Activated CD8-positive, alpha-beta memory T cell treated with anti-CD3 and anti-CD28 coated beads for 36 hours (primary cell): Measurements from ENCODE around the gene SRC. TPM values are rescaled to one million over a fixed set of nuclear protein-coding genes. Genes with fewer than 3 reads are reported as not detected.

ENCODE experiments used
- CTCF ChIA-PET: fragments of 350-600 bp; sonication (Branson Sonifier 250); formaldehyde crosslinking; loops from one replicate; lab custom pipeline; 2021; ENCODE audit warnings: antibody characterized with exemption; lab: Charles Lee
- POLR2A ChIA-PET: fragments of 350-600 bp; sonication (Branson Sonifier 250); formaldehyde crosslinking; loops from one replicate; lab custom pipeline; 2021; ENCODE audit warnings: antibody characterized with exemption; lab: Charles Lee
- total RNA-seq, 2 experiments: library from RNA; stranded (reverse); gene quantifications; one replicate each; pipeline ENCODE4 v1.2.3, GENCODE V29; 2021

SRC gene
- total RNA-seq, 2 experiments from 2014 or later = 2.3 to 3.2 TPM

DNA sequence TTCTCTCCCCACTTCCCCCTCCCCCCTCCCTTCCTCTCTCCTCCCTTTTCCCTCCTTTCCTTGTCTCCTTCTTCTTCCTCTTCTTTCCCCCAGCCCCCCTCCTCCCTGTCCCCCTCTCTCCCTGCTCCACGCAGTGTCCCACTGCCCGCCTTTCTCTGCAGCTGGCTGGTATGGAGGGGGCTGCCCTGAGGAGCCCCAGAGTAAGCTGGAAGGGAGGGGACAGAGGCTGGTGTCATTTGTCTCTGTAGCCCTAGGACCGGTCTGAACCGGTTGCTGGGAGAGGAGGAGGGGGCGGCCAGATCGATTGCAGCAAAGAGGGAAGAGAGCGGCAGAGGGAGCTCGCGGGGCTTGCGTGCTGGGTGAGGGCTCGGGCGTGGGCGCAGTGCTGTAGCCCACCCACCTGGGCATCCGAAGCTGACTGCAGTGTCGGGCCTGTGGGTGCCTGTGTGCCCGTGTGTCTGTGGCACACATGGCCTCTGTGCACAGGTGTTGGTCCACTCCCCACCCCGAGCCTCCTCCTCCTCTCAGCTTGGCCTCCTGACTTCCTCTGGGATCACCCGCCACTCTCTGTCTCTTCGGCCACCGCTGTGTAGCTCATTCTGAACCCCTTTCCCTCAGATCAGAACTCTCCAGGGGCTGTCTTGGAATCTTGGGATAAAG, 50.6 kb downstream of the SRC start:
- ChIA-PET POLR2A (no interaction called here), CTCF (no interaction called here)

DNA sequence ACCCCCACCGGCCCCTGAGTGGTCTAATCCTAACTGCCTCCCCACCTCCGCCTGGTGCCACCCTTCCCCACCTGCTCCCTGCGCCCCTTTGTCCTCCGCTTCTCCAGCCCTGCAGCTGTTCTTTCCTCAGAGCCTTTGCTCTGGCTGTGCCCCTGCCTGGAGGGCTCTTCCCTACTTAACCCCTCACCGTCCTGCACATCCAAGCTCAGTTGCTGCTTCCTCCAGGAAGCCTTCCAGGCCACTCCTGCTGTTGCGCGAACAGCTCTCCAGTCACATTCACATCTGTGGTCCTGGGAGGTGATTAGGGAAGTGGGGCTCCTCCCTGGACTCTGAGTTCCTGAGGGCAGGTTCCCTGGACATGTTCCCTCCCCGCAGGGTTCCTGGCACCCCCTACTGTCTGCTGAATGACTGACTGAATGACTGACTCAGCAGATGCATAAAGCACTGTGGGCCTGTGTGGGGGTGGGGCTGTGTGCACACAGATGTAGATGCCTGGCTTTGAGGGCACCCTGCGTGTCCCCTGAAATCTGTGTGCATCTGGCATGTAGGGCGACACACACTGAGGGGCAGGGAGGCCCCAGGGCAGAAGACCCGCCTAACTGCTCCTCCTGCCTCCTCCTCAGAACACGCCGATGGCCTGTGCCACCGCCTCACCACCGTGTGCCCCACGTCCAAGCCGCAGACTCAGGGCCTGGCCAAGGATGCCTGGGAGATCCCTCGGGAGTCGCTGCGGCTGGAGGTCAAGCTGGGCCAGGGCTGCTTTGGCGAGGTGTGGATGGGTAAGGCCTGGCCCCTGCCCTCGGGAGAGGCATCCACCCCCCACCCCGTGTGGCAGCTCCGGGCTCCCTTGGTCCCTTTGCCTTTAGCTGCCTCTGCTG, 51.4 kb downstream of the SRC start:
- ChIA-PET POLR2A (no interaction called here), CTCF (no interaction called here)

DNA sequence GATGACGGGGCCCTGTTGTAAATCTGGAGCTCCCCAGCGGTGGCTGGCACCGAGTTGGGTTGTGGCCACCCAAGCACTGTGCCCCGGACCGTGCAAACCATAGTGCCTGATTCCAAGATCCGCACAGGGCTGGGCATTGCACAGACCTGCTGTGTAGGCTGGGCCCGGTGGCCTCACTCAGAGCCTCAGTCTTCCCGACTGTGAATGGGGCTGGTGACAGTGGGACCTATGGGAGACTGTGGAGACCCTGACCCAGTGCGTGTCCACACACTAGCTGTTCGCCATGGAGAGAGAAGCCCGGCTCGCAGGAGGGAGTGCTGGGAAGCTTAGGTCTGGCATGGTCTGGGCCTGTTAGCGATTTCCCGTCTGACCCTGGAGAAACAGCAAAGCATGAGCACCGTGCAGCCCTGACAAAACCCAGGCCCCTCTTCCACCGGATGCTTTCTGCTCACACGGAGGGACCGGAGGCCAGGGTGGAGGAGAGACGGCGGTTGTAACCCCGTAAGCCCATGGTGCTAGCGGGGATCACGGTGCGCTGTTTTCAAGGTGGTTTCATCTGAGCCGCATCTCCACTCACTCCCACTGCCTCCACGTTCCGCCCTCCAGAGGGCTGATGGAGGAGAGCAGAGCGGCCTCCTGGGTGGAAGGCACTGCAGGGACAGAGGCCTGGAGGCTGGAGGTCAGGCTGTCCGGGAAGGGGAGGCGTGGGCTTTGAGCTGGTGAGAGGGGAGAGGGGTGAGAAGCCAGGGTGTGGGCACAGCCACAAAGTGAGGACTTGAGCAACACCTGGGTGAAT, 52.2 kb downstream of the SRC start:
- CTCF ChIA-PET = no interaction called here
- POLR2A ChIA-PET = no interaction called here

DNA sequence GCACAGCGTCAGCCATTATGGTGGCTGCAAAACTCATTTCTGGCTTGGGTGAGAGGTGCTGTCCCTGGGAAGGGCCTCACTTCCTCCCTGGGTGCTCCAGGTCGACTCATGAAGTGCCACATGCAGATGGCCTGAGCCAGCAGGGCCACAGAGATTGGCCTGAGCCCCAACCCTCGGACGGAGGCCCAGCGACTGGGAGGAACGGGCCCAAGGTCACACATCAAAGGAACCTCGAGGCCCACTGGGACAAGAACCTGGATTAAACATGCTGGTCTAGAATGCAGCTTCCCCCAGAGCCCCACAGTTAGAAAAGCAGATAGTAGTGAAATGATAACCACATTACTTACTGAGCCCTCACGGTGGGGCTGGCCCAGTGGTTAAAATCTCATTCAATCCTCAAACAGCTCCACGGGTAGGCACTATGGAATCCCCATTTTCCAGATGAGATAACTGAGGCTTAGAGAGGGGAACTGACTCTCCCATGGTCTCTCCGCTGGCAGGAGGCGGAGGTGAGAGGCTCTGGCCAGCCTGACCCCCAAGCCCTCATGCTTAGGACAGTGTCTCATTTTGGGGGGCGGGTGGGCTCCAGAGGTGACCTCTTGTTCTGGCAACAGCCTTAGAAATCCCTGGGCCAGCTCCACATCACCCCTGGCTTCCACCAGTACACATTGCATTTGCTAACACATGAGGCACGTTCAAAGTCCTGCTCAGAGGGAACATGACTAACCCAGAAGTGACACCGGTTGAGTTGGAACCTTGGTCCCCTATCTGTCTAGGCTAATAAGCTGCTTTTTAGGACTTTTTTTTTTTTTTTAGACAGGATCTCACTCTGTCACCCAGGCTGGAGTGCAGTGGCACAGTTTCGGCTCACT, 53.0 kb downstream of the SRC start:
- CTCF ChIA-PET = no interaction called here
- POLR2A ChIA-PET = interaction anchor here (0.7 kb wide), 1 partner anchor 355 kb away, joined by 7 read pairs; no protein-coding TSS in a partner anchor

DNA sequence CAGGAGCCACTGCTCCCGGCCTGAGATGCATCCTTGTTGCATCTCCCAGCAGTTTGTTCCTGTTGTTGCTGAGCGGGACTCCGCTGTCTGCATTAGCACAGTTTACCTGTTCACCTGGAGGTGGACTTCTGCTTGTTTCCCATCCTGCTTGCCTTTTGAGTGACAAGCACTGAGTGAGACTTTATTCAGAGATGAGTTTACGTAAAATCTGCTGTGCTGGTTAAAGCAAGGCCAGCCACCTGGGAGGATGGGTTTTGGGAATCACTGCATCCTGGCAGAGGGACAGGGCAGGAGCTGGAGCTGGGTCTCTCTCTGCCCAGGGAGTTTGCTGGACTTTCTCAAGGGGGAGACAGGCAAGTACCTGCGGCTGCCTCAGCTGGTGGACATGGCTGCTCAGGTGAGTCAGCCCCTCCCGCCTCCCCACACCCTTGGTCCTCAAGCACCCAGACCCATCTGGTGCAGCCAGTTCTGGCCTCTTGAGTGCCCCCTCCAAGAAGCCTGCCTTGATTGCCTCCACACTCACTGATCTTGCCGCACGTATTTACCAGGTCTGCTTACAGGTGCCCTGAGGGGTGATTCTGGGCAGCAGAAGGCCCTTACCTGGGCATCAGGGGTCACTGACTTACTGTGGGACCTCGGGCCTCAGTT, 55.5 kb downstream of the SRC start:
- ChIA-PET POLR2A (no interaction called here), CTCF (no interaction called here)

DNA sequence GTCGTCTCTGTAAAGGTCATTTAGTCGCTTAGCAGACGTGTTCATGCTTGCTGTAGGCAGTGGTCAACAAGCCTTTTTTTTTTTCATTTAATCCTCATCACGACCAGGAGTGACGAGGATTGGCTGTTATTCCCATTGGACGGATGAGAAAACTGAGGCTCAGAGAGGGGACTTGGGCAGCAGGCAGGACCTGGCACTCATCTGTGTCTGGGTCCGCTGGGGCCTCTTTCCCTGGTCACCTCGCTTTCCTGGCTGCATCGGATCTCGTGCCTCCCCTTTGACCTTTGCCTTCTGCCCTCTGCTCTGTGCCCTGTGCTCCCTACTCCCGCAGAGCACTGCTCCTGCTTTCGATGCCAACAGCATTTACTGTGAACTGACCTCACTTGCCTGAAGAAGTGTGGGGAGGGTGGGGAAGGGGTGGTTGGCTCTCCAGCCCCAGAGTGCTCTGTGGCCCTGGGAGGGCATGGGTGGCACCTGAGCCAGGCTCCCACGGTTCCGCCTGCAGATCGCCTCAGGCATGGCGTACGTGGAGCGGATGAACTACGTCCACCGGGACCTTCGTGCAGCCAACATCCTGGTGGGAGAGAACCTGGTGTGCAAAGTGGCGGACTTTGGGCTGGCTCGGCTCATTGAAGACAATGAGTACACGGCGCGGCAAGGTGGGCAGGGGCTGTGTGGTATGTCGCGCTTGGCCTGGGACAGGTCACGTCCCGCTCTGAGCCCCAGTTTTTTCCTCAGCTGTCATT, 56.2 kb downstream of the SRC start:
- CTCF ChIA-PET = no interaction called here
- POLR2A ChIA-PET = no interaction called here

DNA sequence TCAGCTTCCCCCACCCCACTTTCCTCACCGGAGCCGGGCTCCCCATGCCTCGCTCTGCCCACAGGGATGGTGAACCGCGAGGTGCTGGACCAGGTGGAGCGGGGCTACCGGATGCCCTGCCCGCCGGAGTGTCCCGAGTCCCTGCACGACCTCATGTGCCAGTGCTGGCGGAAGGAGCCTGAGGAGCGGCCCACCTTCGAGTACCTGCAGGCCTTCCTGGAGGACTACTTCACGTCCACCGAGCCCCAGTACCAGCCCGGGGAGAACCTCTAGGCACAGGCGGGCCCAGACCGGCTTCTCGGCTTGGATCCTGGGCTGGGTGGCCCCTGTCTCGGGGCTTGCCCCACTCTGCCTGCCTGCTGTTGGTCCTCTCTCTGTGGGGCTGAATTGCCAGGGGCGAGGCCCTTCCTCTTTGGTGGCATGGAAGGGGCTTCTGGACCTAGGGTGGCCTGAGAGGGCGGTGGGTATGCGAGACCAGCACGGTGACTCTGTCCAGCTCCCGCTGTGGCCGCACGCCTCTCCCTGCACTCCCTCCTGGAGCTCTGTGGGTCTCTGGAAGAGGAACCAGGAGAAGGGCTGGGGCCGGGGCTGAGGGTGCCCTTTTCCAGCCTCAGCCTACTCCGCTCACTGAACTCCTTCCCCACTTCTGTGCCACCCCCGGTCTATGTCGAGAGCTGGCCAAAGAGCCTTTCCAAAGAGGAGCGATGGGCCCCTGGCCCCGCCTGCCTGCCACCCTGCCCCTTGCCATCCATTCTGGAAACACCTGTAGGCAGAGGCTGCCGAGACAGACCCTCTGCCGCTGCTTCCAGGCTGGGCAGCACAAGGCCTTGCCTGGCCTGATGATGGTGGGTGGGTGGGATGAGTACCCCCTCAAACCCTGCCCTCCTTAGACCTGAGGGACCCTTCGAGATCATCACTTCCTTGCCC, 57.4 kb downstream of the SRC start:
- ChIA-PET CTCF (no interaction called here), POLR2A (no interaction called here)

DNA sequence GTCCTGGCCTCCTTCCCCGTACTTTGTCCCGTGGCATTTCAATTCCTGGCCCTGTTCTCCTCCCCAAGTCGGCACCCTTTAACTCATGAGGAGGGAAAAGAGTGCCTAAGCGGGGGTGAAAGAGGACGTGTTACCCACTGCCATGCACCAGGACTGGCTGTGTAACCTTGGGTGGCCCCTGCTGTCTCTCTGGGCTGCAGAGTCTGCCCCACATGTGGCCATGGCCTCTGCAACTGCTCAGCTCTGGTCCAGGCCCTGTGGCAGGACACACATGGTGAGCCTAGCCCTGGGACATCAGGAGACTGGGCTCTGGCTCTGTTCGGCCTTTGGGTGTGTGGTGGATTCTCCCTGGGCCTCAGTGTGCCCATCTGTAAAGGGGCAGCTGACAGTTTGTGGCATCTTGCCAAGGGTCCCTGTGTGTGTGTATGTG, 58.5 kb downstream of the SRC start:
- ChIA-PET CTCF (interaction anchor here (0.6 kb wide), 1 partner anchor 19 kb away, joined by 3 read pairs; no protein-coding TSS in a partner anchor), POLR2A (no interaction called here)

DNA sequence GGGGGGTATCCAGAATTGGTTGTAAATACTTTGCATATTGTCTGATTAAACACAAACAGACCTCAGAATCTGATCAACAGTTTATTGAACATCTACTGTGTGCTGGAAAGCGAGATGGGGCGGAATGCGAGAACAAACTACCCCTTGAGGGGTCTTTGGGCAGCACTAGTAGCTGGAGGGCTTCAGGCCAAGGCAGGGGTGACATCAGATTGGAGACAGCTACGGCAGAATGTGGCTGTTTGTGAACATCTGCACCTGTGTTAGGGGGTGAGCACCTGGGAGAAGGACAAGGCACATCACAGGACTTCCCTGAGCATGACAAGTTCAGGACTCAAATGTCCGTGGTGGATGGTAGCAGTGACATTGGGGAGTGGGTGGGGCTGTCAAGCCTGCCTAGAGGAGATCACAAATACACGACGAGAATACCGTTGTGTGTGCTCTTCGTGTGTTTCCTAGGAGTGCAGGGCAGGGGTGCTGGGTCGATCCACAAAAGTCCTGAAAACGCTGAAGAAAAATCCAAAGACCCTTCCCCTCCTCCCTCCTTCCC, 59.5 kb downstream of the SRC start:
- CTCF ChIA-PET = interaction anchor here (0.6 kb wide), 1 partner anchor 20 kb away, joined by 3 read pairs; no protein-coding TSS in a partner anchor
- POLR2A ChIA-PET = no interaction called here

DNA sequence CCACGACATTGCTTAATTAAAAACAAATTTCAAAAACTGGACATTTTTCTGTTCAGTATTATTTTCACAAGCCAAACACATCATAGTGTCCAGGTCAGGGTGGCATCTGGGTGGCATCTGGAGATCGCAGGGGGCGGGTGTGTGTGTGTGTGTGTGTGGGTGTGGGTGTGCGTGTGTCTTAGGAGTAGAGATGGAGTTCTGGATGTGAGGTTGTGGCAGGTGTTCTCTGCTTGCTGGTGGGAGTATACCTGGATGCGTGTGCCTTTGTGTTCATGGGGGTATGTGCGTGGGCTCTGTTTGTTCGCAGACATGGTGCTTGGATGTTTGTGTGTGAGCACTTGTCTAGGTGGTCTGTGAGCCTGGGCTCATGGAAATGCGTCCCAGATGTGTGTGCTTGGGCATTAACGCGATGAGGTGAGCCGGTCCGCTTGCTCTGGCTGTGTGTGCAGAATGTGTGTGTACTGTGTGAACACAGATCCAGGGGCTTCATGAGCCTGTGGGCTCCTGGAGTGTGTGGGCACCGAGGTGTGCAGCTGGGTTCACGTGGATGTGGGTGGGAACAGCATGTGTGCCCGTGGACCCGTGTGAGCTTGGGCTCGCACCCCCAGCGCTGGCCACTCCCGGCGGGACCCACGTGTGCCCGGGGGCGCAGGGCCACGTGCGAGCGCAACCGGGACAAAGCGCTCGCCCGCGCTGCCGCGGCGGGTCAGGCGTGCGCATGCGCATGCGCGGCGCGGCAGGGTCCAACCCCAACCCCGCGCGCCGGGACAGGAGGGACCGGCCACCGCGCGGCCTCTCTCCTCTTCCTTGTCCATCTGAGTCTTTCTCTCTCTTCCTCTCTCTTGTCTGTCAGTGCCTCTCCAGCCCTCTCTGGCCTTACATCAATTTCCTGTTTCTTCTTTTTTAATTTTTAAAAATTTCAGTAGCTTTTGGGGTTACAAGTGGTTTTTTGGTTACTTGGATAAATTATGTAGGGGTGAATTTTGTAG, 60.4 kb downstream of the SRC start:
- CTCF ChIA-PET = interaction anchor here (0.7 kb wide), 1 partner anchor 136 kb away, joined by 4 read pairs; no protein-coding TSS in a partner anchor

DNA sequence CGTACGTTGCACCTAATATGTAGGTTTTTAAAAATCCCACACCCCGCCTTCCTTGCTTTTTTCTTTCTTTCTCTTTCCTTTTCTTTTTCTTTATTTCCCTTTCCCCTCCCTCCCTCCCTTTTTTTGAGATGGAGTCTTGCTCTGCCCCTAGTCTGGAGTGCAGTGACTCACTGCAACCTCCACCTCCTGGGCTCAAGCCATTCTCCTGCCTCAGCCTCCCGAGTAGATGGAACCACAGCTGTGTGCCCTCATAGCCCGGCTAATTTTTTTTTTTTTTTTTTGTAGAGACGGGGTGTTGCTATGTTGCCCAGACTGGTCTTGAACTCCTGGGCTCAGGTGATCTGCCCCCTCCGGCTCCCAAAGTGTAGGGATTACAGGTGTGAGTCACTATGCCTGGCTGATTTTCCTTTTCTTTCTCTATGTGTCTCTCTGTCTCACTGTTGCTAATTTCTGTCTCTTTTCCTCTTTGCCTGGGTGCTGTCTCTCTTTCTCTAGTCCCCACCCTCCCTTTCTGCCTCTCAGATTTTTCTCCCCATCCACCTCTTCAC, 61.2 kb downstream of the SRC start:
- ChIA-PET CTCF (interaction anchor here (0.7 kb wide), 1 partner anchor 137 kb away, joined by 4 read pairs; no protein-coding TSS in a partner anchor), POLR2A (no interaction called here)

More for the DNA sequence above, 60.4 kb downstream of the SRC start:
- POLR2A ChIA-PET = no interaction called here

DNA sequence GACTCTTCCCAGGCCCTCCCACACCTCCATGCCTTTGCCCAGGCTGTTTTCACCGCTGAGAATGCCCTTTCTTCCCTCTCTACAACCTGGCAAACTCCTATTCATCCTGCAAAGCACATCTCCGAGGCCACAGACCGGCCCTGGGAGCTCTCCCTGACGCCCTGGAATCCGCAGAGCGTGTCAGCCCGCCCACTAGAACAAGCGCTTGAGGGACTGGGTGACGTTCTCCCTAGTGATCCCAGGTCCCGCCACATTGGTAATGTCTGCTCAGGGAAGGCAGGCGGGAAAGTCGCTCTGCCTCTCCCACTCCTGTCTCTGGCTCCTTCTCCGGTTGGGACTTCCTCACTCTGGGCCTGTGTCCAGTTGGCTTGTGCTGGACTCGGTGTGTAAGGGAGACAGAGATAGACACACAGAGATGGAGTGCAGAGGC, 61.6 kb downstream of the SRC start:
- ChIA-PET POLR2A (no interaction called here), CTCF (no interaction called here)

DNA sequence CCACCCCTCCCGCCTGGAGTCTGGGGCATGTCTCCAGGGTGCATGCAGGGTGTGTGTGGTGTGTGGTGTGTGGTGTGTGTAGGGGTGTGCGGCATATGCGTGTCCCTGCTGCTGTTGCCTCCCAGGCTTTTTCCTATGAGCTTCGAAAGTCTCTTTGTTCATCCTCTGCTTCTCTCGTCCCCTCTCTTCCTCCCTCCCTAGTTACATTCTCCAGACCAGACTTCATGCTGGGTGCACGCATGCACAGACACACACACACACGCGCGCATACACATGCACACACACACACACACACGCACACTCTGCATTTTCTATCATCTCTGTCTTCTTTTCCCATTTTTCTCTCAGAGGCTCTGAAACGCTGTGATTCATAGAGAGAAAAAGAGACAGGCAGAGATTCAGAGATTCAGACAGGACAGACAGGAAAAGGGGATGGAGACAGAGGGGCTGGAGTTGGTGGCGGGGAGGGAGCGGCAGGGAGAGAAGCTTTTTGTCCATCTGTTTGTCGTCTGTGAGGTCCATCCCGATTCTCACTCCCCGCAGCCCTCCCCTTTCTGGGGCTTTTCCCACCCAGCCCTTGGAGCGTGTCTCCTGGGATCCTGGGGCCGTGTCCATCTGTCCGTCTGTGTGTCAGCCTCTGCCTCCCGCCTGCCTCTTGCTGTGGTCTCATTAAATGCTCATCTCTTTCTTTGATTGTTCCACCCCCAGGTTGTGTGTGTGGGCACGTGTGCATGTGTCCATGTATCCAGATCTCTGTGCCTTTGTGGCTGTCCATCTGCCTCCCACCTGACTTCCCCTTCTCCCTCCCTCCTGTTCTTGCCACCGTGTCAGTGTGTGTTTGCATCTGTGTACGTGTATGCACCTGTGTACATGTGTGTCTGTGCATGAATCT, 62.6 kb downstream of the SRC start:
- ChIA-PET CTCF (no interaction called here), POLR2A (no interaction called here)
